ENCODE data around the gene SERPINA6.

DNA sequence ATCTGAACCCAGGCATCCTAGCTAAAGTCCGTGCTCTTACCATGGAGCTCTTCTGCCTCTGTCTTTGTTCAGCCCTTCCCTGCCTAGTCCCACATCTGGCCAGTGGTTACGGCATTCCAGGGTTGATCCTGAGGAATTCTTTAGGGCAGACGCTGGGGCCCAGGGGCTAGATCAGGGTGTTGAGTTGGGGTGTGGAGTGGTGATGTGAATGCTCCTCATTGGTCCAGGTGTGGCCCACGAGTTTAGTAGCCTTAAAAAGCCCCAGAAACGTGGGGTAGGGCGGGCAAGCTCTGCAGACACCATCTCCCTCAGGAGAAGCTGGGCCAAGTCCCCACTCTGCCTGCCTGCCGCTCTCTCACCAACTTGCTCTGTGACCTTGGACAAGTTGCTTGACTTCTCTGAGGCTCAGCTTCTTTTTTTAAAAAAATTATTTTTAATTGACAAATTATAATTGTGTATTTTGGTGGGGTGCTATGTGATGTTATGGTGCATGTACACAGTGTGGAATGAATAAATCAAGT lies 9.0 kb upstream of the SERPINA6 start:
- no peak for TF ChIP-seq EZH2 (IDR thresholded peaks at IDR 0.05; ENCODE audit: low read length)
- TF ChIP-seq, protein P1, sequence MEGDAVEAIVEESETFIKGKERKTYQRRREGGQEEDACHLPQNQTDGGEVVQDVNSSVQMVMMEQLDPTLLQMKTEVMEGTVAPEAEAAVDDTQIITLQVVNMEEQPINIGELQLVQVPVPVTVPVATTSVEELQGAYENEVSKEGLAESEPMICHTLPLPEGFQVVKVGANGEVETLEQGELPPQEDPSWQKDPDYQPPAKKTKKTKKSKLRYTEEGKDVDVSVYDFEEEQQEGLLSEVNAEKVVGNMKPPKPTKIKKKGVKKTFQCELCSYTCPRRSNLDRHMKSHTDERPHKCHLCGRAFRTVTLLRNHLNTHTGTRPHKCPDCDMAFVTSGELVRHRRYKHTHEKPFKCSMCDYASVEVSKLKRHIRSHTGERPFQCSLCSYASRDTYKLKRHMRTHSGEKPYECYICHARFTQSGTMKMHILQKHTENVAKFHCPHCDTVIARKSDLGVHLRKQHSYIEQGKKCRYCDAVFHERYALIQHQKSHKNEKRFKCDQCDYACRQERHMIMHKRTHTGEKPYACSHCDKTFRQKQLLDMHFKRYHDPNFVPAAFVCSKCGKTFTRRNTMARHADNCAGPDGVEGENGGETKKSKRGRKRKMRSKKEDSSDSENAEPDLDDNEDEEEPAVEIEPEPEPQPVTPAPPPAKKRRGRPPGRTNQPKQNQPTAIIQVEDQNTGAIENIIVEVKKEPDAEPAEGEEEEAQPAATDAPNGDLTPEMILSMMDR (optimal IDR thresholded peaks at IDR 0.05 in 1 of 3, IDR thresholded peaks at IDR 0.05 in 1 of 3, conservative IDR thresholded peaks at IDR 0.05 in 1 of 3; ENCODE audit: extremely low read depth in 1 of 3, insufficient read depth in 2 of 3, low read length in 3 of 3): no peak
